PFSK-1 (cell line): ENCODE data around the gene TMEM97.

Source experiments
- FOXP2 ChIP-seq: optimal IDR thresholded peaks from 2 replicates; pipeline ENCODE3; 2011; ENCODE audit warnings: borderline replicate concordance, control low read depth, inconsistent platforms; ENCODE audit not compliant: insufficient read depth; ENCODE audit errors: extremely low read length, extremely low read depth
- POLR2AphosphoS5 ChIP-seq: IDR thresholded peaks from 2 replicates; pipeline ENCODE4 v1.6.1; 2012; ENCODE audit warnings: low read depth, mild to moderate bottlenecking, control low read depth, low read length, moderate library complexity
- SIN3A ChIP-seq: IDR thresholded peaks from 2 replicates; pipeline ENCODE4 v1.6.1; 2012; ENCODE audit warnings: mild to moderate bottlenecking, low read length, moderate library complexity, borderline replicate concordance; ENCODE audit not compliant: insufficient read depth
- TAF1 ChIP-seq: IDR thresholded peaks from 2 replicates; pipeline ENCODE4 v1.6.1; 2012; ENCODE audit warnings: low read length, control low read depth, borderline replicate concordance; ENCODE audit not compliant: insufficient read depth
- TF ChIP-seq, protein P1 (sequence below), 2 experiments: IDR thresholded peaks; 2 replicates each; pipeline versions ENCODE4 v1.6.1 to v1.8.0; 2011 to 2012; ENCODE audit warnings: low read depth in 2 of 2, low read length in 2 of 2, control low read depth in 1 of 2, inconsistent platforms in 1 of 2, mild to moderate bottlenecking in 1 of 2, moderate library complexity in 1 of 2; ENCODE audit not compliant: insufficient read depth in 1 of 2

DNA sequence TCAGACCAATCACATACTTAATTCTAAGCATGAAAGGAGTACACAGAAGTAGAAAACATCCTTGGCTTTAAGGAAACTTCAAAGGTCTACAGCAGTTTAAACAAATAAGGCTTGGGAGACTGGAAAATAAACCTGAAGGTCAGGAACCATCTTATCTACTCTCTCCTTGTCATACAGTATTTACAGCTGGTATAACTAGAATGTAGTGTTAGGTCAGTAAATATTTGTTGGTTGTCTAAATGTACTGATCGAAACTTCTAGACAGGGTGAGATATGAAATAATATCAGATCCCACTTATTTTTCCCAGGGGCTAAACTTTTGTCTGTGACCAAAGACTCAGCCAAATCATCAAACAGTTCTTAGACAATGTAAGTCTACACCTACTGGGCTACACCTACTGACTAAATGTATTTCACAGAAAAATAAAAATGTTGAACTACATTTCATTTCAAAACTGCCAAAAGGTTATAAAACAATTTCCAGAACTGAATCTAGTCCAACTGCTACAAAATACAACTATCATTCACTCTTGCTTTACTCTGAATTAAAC, 27.1 kb upstream of the TMEM97 start:
- no peak for TF ChIP-seq POLR2AphosphoS5
- TF ChIP-seq TAF1, result no peak
- TF ChIP-seq, protein P1, sequence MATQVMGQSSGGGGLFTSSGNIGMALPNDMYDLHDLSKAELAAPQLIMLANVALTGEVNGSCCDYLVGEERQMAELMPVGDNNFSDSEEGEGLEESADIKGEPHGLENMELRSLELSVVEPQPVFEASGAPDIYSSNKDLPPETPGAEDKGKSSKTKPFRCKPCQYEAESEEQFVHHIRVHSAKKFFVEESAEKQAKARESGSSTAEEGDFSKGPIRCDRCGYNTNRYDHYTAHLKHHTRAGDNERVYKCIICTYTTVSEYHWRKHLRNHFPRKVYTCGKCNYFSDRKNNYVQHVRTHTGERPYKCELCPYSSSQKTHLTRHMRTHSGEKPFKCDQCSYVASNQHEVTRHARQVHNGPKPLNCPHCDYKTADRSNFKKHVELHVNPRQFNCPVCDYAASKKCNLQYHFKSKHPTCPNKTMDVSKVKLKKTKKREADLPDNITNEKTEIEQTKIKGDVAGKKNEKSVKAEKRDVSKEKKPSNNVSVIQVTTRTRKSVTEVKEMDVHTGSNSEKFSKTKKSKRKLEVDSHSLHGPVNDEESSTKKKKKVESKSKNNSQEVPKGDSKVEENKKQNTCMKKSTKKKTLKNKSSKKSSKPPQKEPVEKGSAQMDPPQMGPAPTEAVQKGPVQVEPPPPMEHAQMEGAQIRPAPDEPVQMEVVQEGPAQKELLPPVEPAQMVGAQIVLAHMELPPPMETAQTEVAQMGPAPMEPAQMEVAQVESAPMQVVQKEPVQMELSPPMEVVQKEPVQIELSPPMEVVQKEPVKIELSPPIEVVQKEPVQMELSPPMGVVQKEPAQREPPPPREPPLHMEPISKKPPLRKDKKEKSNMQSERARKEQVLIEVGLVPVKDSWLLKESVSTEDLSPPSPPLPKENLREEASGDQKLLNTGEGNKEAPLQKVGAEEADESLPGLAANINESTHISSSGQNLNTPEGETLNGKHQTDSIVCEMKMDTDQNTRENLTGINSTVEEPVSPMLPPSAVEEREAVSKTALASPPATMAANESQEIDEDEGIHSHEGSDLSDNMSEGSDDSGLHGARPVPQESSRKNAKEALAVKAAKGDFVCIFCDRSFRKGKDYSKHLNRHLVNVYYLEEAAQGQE (IDR thresholded peaks at IDR 0.05; ENCODE audit: insufficient read depth in 1 of 2, low read depth in 2 of 2, low read length in 2 of 2), result no peak
- TF ChIP-seq SIN3A, result no peak
- TF ChIP-seq FOXP2, result no peak
